B cell (primary cell): ENCODE data around the gene NPAS1. TPM values are rescaled to one million over a fixed set of nuclear protein-coding genes. Genes with fewer than 3 reads are reported as not detected.

ENCODE experiments used
- ATAC-seq: fragments of 200-7000 bp; cut with Tn5 transposase; one replicate; pipeline ENCODE4 v1.10.0; 2021; ENCODE audit warnings: low read depth, mild to moderate bottlenecking, moderate number of reproducible peaks, moderate library complexity
- CTCF ChIA-PET: fragments of 350-600 bp; sonication (Branson Sonifier 250); formaldehyde crosslinking; loops from one replicate; lab custom pipeline; 2021; ENCODE audit warnings: antibody characterized with exemption, inconsistent platforms; lab: Charles Lee
- POLR2A ChIA-PET: fragments of 350-600 bp; sonication (Branson Sonifier 250); formaldehyde crosslinking; loops from one replicate; lab custom pipeline; 2021; ENCODE audit warnings: antibody characterized with exemption; lab: Charles Lee
- DNase-seq: peaks from one replicate; pipeline ENCODE4 v3.0.0; 2013
- H2AFZ ChIP-seq: 2 replicates; pipeline ENCODE4 v1.6.1; 2012; ENCODE audit warnings: mild to moderate bottlenecking, low read depth, low read length; ENCODE audit not compliant: insufficient read depth, poor library complexity, severe bottlenecking
- H3K27ac ChIP-seq, 2 donors: 1 replicate in 1 of 2; 2 replicates in 1 of 2; pipeline ENCODE4 v1.5.1; 2012 to 2013; ENCODE audit warnings: low read length in 2 of 2, mild to moderate bottlenecking in 2 of 2, moderate library complexity in 1 of 2
- H3K27me3 ChIP-seq, 4 experiments: fragments of 200-600 bp in 1 of 4; sonication (generic) in 1 of 4; replicated peaks in 1 of 4; 1 replicate in 2 of 4; 2 replicates in 2 of 4; pipeline versions ENCODE4 v1.6.1 to v1.7.0; 2013 to 2016; ENCODE audit warnings: low read length in 3 of 4, mild to moderate bottlenecking in 2 of 4, mixed read lengths in 1 of 4, moderate library complexity in 1 of 4; ENCODE audit not compliant: insufficient read depth in 4 of 4, control insufficient read depth in 3 of 4; ENCODE audit errors: control extremely low read depth in 1 of 4
- H3K36me3 ChIP-seq, 2 experiments: replicated peaks in 1 of 2; 1 replicate in 1 of 2; 2 replicates in 1 of 2; pipeline versions ENCODE4 v1.6.1 to v1.7.1; 2013; ENCODE audit warnings: low read length in 1 of 2; ENCODE audit not compliant: insufficient read depth in 2 of 2, control insufficient read depth in 1 of 2; ENCODE audit errors: control extremely low read depth in 1 of 2, extremely low read depth in 1 of 2
- H3K4me1 ChIP-seq, 2 donors: fragments of 200-600 bp in 1 of 2; sonication (generic) in 1 of 2; 1 replicate in 1 of 2; 2 replicates in 1 of 2; pipeline versions ENCODE4 v1.5.1 to v1.6.1; 2013 to 2017; ENCODE audit warnings: low read length in 2 of 2; ENCODE audit not compliant: control insufficient read depth in 2 of 2, insufficient read depth in 2 of 2
- H3K4me2 ChIP-seq: replicated peaks from 2 replicates; pipeline ENCODE3; 2012; ENCODE audit warnings: mild to moderate bottlenecking, low read depth, low read length; ENCODE audit not compliant: poor library complexity, severe bottlenecking
- H3K4me3 ChIP-seq, 5 experiments: fragments of 200-600 bp in 1 of 5; sonication (generic) in 1 of 5; 1 replicate in 3 of 5; 2 replicates in 2 of 5; pipeline versions ENCODE4 v1.5.1 to v1.7.0; 2011 to 2016; ENCODE audit warnings: low read length in 4 of 5, mild to moderate bottlenecking in 4 of 5, low read depth in 2 of 5, control low read depth in 1 of 5, moderate library complexity in 1 of 5; ENCODE audit not compliant: insufficient read depth in 1 of 5; ENCODE audit errors: control extremely low read depth in 1 of 5, extremely low read depth in 1 of 5
- H3K79me2 ChIP-seq: fragments of 200-600 bp; sonication (generic); one replicate; pipeline ENCODE4 v1.6.0; 2016; ENCODE audit warnings: low read length; ENCODE audit not compliant: control insufficient read depth, insufficient read depth
- H3K9ac ChIP-seq: fragments of 200-600 bp; sonication (generic); 2 replicates; pipeline ENCODE4 v1.6.1; 2017; ENCODE audit warnings: mild to moderate bottlenecking, low read length, moderate library complexity
- H3K9me3 ChIP-seq, 3 donors: one replicate each; pipeline versions ENCODE4 v1.6.1 to v1.7.1; 2013; ENCODE audit warnings: low read length in 2 of 3; ENCODE audit not compliant: control insufficient read depth in 2 of 3, insufficient read depth in 1 of 3; ENCODE audit errors: control extremely low read depth in 1 of 3
- H4K20me1 ChIP-seq: 2 replicates; pipeline ENCODE4 v1.6.0; 2012; ENCODE audit warnings: mild to moderate bottlenecking, low read length; ENCODE audit not compliant: insufficient read depth, control insufficient read depth, poor library complexity, severe bottlenecking
- H3K27ac Mint-ChIP-seq: one replicate; pipeline ENCODE4 v1.8.0; 2021; ENCODE audit warnings: mixed read lengths
- H3K27me3 Mint-ChIP-seq: one replicate; pipeline ENCODE4 v1.8.0; 2021; ENCODE audit warnings: mixed read lengths
- H3K4me1 Mint-ChIP-seq: one replicate; pipeline ENCODE4 v1.8.0; 2021; ENCODE audit warnings: mixed read lengths
- H3K4me3 Mint-ChIP-seq: one replicate; pipeline ENCODE4 v1.8.0; 2021; ENCODE audit warnings: mixed read lengths
- H3K9me3 Mint-ChIP-seq: one replicate; pipeline ENCODE4 v1.8.0; 2022; ENCODE audit warnings: mixed read lengths; ENCODE audit not compliant: insufficient read depth
- CTCF ChIP-seq: fragments of 200-600 bp; IDR thresholded peaks from one replicate; pipeline ENCODE4 v1.8.0; 2022; ENCODE audit warnings: antibody characterized with exemption, mild to moderate bottlenecking
- EZH2 ChIP-seq: IDR thresholded peaks from 2 replicates; pipeline ENCODE4 v1.6.1; 2012; ENCODE audit warnings: borderline replicate concordance, low read depth, mild to moderate bottlenecking, moderate library complexity, low read length; ENCODE audit not compliant: insufficient read depth, poor library complexity, severe bottlenecking
- WGBS: methylation state at CpG from one replicate; pipeline ENCODE4 v1.1.5; 2013; ENCODE audit warnings: missing lambda C conversion rate; ENCODE audit not compliant: insufficient coverage; 5-methylcytosine and 5-hydroxymethylcytosine counted together
- intact Hi-C: fragments of 100-400 bp; cut with micrococcal nuclease; formaldehyde crosslinking; loops from one replicate; pipeline ENCODE4 v1.10.0; 2022
- polyA plus RNA-seq: library from polyadenylated mRNA; depleted of rRNA; stranded (reverse); fragments of >200 nt; gene quantifications from 2 replicates; pipeline ENCODE4 v1.2.3, GENCODE V29; 2012
- total RNA-seq, 2 donors: library from RNA; stranded (reverse); fragments of 120-200 nt in 1 of 2; gene quantifications; 1 replicate in 1 of 2; 2 replicates in 1 of 2; pipeline versions ENCODE4 v1.2.3 to v1.2.4, GENCODE V29; 2013 to 2022

Gene NPAS1
- total and polyA plus RNA-seq, 2 donors (not counting 1 experiment from before 2014, with no cell fraction given) = 1.1 to 1.7 TPM

GRCh38 chr19:46975925-46976782 is 43.5 kb upstream of the NPAS1 start:
- Mint-ChIP-seq H3K4me3 (no peak overlapping the region), H3K27ac (no peak overlapping the region), H3K9me3 (no peaks in the 10 kb centered on the region), H3K4me1 (peaks cover 21% of the 10 kb centered on the region), H3K27me3 (no peaks in the 10 kb centered on the region)
- POLR2A ChIA-PET = interaction anchor here (0.7 kb wide), 1 partner anchor 663 kb away, joined by 3 read pairs; no protein-coding TSS in a partner anchor
- CTCF ChIA-PET = interaction anchor here (0.6 to 1.9 kb wide), 3 partner anchors 15 to 443 kb away, joined by 3 to 7 read pairs (median 5); no protein-coding TSS in a partner anchor
- H2AFZ ChIP-seq = no peak overlapping the region
- H3K79me2 ChIP-seq = peaks cover 12% of the 10 kb centered on the region
- no peak overlapping the region for H3K27ac ChIP-seq
- H4K20me1 ChIP-seq = peaks cover 8% of the 10 kb centered on the region
- DNase-seq = no peak
- no peaks in the 10 kb centered on the region for H3K9me3 ChIP-seq
- TF ChIP-seq EZH2 (no peak), CTCF (no peak)
- peaks cover 0 to 8% of the 10 kb centered on the region in 2 experiments for H3K36me3 ChIP-seq
- no peak overlapping the region for H3K4me2 ChIP-seq
- 98% methylated on average over 16 of the region's 18 CpGs for WGBS
- peaks cover 7 to 8% of the 10 kb centered on the region in 2 donors for H3K4me1 ChIP-seq
- H3K4me3 ChIP-seq = no peak overlapping the region
- no peak overlapping the region for H3K9ac ChIP-seq
- no peak for ATAC-seq
- no peaks in the 10 kb centered on the region for H3K27me3 ChIP-seq
- intact Hi-C loops = no loop called here

- intact Hi-C loops = no loop called here
- H3K4me1 ChIP-seq = peaks cover 10 to 11% of the 10 kb centered on the region in 2 donors
- no peak overlapping the region for H3K4me3 Mint-ChIP-seq
Measured at GRCh38 chr19:46976845-46977320, 42.8 kb upstream of the NPAS1 start.

More at GRCh38 chr19:46976845-46977320, 42.8 kb upstream of the NPAS1 start:
- no peak overlapping the region for H3K4me2 ChIP-seq
- Mint-ChIP-seq H3K27me3 (no peaks in the 10 kb centered on the region), H3K9me3 (no peaks in the 10 kb centered on the region), H3K4me1 (peaks cover 26% of the 10 kb centered on the region), H3K27ac (no peak overlapping the region)
- H3K79me2 ChIP-seq = peaks cover 12% of the 10 kb centered on the region
- ChIA-PET CTCF (interaction anchor here (1.5 to 1.9 kb wide), 2 partner anchors 14 to 36 kb away, joined by 5 to 7 read pairs; no protein-coding TSS in a partner anchor), POLR2A (no interaction called here)
- H4K20me1 ChIP-seq = peaks cover 8% of the 10 kb centered on the region
- ATAC-seq (no peak), DNase-seq (no peak)
- H3K36me3 ChIP-seq = peaks cover 0 to 8% of the 10 kb centered on the region in 2 experiments
- H3K9ac ChIP-seq = no peak overlapping the region
- no peak overlapping the region for H2AFZ ChIP-seq
- no peaks in the 10 kb centered on the region for H3K27me3 ChIP-seq
- TF ChIP-seq CTCF = no peak
- TF ChIP-seq EZH2 = no peak
- no peaks in the 10 kb centered on the region for H3K9me3 ChIP-seq
- H3K27ac ChIP-seq = no peak overlapping the region
- H3K4me3 ChIP-seq = no peak overlapping the region
- WGBS = 95% methylated on average over 8 of the region's 8 CpGs
